ENCODE data around the gene CPVL. TPM values are rescaled to one million over a fixed set of nuclear protein-coding genes. Genes with fewer than 3 reads are reported as not detected.

The CPVL gene
- 10 to 100 TPM in 1 of 3 donors, 1 to 10 TPM in 2; 4.9 to 11.6 (median 9.8) TPM for total RNA-seq
- 23.7 TPM for total RNA-seq (2013)

DNA sequence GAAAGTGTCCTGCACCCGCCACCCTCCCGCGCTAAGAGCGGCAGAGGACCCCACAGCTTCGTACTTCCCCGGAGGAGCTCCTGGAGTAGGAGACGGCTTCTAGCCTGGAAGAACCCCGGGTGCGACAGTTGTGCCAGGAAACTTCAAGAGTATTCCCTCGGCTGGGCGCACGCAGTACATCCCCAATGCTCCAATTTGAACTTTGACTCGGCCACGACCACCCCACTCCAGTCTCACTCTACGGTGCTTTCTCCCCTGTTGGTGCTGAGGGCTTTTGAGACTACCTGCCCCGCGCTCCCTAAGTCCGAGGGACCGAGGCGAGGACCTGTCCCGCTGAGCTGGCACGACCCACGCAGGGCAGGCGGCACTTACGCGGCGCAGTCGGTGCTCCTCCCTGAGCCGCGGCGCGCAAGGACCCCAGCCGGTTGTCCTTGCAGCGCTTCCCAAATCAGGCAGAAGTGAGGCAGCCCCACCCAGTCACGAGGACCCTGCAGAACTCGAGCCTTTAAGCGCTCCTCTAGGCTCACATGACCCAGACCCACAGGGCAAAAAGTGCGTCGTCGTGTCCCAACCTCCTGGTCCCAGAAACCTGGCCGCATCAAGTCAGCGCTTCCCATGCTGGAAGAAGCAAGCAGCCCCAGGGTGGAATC, at the start of gene CPVL:
TSS of gene CPVL (minus strand) at position 481 of the 650 bp plus-strand sequence. CDS start 25,476 bp downstream, outside the sequence.
- no peak for DNase-seq
- peaks cover 9% of the 10 kb centered on the region for H3K4me1 ChIP-seq (ENCODE audit: control insufficient read depth, insufficient read depth, low read length)
- H3K27me3 Mint-ChIP-seq (ENCODE audit: low read depth in 2 of 2), result peaks cover 43 to 73% of the 10 kb centered on the region in 2 donors

DNA sequence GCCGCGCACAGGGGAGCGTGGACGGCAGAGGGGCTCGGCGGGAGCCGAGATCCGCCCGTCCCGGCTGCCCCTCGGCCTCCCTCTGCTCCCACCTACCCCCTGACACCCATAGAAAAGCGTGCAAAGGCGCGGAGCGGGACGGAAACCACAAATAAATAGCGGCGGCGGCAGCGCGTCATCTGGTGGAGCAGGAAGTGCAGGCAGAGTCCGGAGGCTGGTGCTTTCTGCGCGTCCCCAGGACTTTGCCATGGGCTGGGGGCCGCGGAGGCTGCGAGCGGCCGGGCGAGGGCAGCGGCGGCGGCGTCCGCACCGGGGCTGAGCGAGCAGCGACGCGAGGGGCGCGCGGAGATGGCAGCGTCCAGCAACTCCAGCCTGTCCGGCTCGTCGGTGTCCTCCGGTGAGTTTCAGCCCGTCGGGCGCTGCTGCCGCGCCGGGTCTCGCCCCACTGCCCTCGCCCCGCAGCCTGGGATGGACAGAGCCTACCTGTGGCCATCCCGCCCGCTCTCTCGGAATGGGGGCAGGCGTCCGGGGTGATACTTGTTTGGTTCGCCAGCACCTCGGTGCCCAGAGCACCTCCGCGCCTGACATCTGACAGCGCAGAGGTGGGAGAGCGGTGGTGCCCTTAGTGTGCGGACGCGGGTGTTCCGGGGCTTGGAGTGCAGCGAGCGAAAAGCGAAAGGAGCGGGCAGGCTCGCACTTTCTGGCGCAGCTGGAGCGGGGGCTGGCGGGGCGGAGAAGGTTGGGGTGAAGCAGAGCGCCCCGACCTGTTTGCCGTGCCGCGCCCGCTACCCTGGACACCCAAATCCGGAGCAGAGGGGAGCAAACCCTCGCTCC, 48.5 kb upstream of the CPVL start, which contains the start of gene CHN2:
TSS of gene CHN2 (plus strand) at position 182 of the 834 bp plus-strand sequence.
- Histone ChIP-seq H3K4me3 (ENCODE audit: low read length) (peak within 1 kb of the TSS; percentile 79), H3K9me3 (ENCODE audit: control insufficient read depth, insufficient read depth, low read length) (no peaks in the 10 kb centered on the region), H3K27ac (ENCODE audit: low read length) (peak within 1 kb of the TSS; percentile 67), H3K36me3 (ENCODE audit: control insufficient read depth, insufficient read depth, low read length) (no peaks in the 10 kb centered on the region), H3K27me3 (ENCODE audit: control insufficient read depth, insufficient read depth, low read length) (no peaks in the 10 kb centered on the region), H3K4me1 (ENCODE audit: control insufficient read depth, insufficient read depth, low read length) (peaks cover 19% of the 10 kb centered on the region)
- intact Hi-C loops (cut with micrococcal nuclease), result loop anchor here (5.0 kb wide), 1 partner anchor 158 kb away; no protein-coding TSS in a partner anchor
- Mint-ChIP-seq H3K9me3 (peaks cover 0 to 2% of the 10 kb centered on the region in 2 donors), H3K36me3 (no peaks in the 10 kb centered on the region), H3K27ac (peak within 1 kb of the TSS; percentile 88 to 92), H3K4me3 (peak within 1 kb of the TSS; percentile 93), H3K27me3 (ENCODE audit: low read depth in 2 of 2) (peaks cover 2 to 7% of the 10 kb centered on the region in 2 donors), H3K4me1 (peaks cover 35 to 46% of the 10 kb centered on the region in 2 donors)
- TF ChIP-seq, protein P1, sequence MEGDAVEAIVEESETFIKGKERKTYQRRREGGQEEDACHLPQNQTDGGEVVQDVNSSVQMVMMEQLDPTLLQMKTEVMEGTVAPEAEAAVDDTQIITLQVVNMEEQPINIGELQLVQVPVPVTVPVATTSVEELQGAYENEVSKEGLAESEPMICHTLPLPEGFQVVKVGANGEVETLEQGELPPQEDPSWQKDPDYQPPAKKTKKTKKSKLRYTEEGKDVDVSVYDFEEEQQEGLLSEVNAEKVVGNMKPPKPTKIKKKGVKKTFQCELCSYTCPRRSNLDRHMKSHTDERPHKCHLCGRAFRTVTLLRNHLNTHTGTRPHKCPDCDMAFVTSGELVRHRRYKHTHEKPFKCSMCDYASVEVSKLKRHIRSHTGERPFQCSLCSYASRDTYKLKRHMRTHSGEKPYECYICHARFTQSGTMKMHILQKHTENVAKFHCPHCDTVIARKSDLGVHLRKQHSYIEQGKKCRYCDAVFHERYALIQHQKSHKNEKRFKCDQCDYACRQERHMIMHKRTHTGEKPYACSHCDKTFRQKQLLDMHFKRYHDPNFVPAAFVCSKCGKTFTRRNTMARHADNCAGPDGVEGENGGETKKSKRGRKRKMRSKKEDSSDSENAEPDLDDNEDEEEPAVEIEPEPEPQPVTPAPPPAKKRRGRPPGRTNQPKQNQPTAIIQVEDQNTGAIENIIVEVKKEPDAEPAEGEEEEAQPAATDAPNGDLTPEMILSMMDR (IDR thresholded peaks at IDR 0.05), result no peak
- ATAC-seq (peak; percentile 61 to 79 (median 66)), DNase-seq (peak; percentile 68 to 75)
- under 1% methylated on average over 89 of the region's 89 CpGs for WGBS (ENCODE audit: insufficient coverage)

More for the DNA sequence above, at the start of gene CPVL:
- no peak within 1 kb of the TSS for H3K27ac ChIP-seq (ENCODE audit: low read length)
- peak in 1 of 3 donors; percentile 17 for ATAC-seq
- no peaks in the 10 kb centered on the region for H3K9me3 ChIP-seq (ENCODE audit: control insufficient read depth, insufficient read depth, low read length)
- H3K4me3 ChIP-seq (ENCODE audit: low read length), result peak within 1 kb of the TSS; percentile 1
- H3K36me3 ChIP-seq (ENCODE audit: control insufficient read depth, insufficient read depth, low read length), result no peaks in the 10 kb centered on the region
- intact Hi-C loops (cut with micrococcal nuclease), result no loop called here
- H3K4me1 Mint-ChIP-seq, result peaks cover 0 to 7% of the 10 kb centered on the region in 2 donors
- TF ChIP-seq, protein P1 (IDR thresholded peaks at IDR 0.05), result no peak
- H3K27me3 ChIP-seq (ENCODE audit: control insufficient read depth, insufficient read depth, low read length), result peaks cover 29% of the 10 kb centered on the region
- H3K9me3 Mint-ChIP-seq, result no peaks in the 10 kb centered on the region
- 2% methylated on average over 42 of the region's 42 CpGs for WGBS (ENCODE audit: insufficient coverage)
- H3K4me3 Mint-ChIP-seq, result peak within 1 kb of the TSS; percentile 25
- no peaks in the 10 kb centered on the region for H3K36me3 Mint-ChIP-seq
- no peak within 1 kb of the TSS for H3K27ac Mint-ChIP-seq

DNA sequence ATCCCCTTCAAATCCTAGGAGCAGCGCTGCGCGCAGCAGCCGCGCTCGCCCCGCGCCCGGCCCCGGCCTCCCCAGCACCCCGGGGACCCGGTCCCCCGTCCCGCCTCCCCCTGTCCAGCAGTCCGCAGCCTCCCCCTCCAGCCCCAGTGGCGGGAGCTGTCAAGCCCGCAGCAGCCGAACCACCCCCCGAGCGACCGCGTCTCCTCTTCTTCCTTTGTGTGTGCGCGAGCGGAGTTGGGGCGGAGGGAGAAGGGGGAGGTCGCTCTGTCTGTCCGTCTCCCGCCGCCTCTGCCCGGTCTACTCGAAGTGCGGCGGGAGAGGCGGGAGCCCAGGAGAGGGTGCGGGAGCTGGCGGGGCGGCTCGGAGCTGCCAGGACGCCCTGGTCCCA, 47.9 kb upstream of the CPVL start:
- no peak overlapping the region for H3K27ac ChIP-seq (ENCODE audit: low read length)
- Mint-ChIP-seq H3K4me1 (peaks cover 40 to 51% of the 10 kb centered on the region in 2 donors), H3K9me3 (peaks cover 0 to 2% of the 10 kb centered on the region in 2 donors), H3K36me3 (no peaks in the 10 kb centered on the region), H3K27ac (peak overlapping the region; percentile 88 to 92), H3K27me3 (ENCODE audit: low read depth in 2 of 2) (peaks cover 5 to 10% of the 10 kb centered on the region in 2 donors), H3K4me3 (peak overlapping the region; percentile 93)
- H3K9me3 ChIP-seq (ENCODE audit: control insufficient read depth, insufficient read depth, low read length), result no peaks in the 10 kb centered on the region
- intact Hi-C loops (cut with micrococcal nuclease), result no loop called here
- DNase-seq (no peak), ATAC-seq (no peak)
- TF ChIP-seq, protein P1 (IDR thresholded peaks at IDR 0.05), result no peak
- H3K4me3 ChIP-seq (ENCODE audit: low read length), result peak overlapping the region; percentile 79
- no peaks in the 10 kb centered on the region for H3K27me3 ChIP-seq (ENCODE audit: control insufficient read depth, insufficient read depth, low read length)
- 6% methylated on average over 32 of the region's 40 CpGs for WGBS (ENCODE audit: insufficient coverage)
- H3K4me1 ChIP-seq (ENCODE audit: control insufficient read depth, insufficient read depth, low read length), result peaks cover 23% of the 10 kb centered on the region
- no peaks in the 10 kb centered on the region for H3K36me3 ChIP-seq (ENCODE audit: control insufficient read depth, insufficient read depth, low read length)

Data from natural killer cell (primary cell).